Activated CD4-positive, alpha-beta T cell treated with anti-CD3 and anti-CD28 coated beads, Interleukin-2, amount 50 U/mL, for 1 hour (primary cell): ENCODE results near the gene PKDCC.
"Not testable (repeated sequence)": the region's sequence is repeated elsewhere in the genome, so short reads cannot be mapped to it uniquely, and the experiment has no call there.

ENCODE experiments used
- DNase-seq: peaks from one replicate; pipeline ENCODE4 v3.0.0-alpha.2; 2020

The PKDCC gene

DNA sequence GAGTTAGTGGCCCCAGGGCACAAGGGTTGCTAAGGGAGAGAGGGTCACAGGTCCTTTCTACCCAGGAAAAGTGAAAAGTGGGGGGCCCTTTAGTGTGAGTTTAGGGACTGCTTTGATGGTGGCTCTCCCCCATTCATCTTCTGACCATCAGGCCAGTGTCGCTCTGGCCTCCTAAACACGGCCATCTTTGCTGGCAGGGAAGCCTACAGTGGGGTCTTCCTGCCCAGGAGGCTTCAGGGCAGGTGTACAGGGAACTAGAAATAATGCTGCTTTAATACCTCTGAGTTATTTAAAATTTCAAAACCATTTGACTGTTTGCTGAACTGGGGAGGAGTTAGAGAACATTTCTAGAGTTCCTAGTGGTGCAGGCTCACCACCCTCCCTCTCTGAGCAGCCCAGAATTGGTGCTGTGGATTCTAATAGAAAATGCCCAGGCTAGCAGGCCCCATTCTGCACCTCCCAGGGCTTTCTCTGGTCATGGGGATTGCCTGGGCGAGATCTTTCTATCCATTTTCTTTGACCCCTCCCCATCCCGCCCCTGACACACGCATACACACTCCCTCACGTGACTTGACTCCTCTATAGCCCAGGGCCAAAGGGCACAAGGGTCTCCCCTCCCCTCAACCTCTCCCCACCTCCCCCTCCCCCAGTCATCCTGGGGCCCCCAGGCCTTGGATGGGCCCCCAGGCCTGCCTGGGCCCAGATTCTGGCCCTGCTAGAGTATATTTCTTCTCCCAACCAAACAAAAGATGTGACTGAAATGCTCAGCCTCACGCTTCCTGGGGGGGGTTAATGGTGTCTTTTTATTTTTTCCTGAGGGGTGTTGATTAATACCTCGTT is 3.1 kb downstream of the PKDCC start:
- no peak for DNase-seq

DNA sequence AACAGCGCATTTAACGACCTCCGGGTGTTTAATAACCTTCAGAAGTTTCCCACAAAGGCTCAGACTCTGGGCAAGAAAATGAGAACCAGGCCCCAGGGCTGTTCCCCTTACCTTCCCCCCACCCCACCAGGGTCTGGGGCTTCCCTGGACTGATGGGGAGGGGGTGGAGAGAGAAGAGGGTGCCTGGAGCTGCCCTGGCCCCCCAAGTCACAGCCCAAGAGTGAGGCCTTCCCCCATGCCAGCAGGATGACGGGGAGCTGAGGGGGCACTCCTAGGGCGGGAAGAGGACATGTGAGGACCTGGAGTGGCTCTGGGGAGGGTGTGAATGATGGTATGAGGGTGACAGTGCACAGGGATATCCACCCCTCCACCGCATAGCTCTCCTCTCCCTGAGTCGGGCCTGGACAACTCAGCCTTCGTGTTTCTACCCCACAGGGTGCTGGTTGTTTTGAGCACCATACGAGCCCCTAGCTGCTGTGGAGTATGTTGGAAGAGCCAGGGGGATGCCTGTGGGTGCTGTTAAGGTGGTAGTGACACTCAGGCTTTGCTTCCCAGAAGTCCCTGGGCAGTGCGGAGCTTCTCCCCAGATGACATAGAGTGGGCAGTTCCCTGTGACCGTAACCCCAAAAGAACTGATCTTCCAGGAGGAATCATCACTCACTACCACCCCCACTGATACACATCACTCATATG is 3.9 kb downstream of the PKDCC start:
- DNase-seq = no peak

DNA sequence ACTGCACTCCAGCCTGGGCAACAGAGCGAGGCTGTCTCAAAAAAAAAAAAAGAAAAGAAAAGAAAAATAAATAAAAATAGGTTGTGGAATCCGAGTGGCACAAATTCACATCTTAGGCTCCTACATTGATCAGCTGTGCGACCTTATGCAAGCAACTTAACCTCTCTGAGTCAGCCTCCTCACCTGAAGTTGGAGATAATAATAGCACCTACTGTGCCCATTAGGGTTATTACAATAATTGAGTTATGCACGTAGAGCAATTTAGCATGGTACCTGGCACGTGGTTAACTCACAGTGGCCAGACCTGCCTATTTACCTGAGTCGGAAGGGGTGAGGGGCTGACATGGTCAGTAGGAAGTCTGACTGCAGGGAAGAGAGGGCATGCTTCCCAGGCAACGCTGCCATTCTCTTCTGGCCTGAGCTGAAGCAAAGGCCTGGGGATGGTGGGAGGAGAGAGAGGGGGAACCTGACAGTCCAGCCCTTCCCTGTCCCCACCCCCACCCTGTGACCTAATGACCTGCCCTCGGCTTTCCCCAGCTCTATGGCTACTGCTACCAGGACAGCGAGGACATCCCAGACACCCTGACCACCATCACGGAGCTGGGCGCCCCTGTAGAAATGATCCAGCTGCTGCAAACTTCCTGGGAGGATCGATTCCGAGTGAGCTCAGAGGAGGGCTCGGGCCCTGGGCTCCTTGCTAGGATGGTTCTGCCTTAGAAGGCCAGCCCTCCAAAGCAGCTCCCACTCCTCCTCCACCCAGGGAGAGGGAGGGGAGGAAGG is 5.1 kb downstream of the PKDCC start:
- no peak for DNase-seq

DNA sequence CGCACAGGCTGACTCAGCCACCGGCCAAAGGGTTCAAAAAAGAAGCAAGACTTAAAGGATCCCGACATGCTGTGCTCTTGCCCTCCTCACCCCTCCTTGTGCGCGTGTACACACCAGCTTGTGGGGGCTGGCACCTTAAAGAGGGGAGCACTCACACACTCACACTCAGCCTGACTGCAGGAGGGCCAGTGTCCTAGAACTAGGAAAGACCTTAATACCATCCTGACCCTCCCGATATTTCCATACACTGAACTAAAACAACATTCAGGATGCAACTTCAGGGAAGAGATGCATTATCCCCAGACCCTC is 5.6 kb downstream of the PKDCC start:
- no peak for DNase-seq

DNA sequence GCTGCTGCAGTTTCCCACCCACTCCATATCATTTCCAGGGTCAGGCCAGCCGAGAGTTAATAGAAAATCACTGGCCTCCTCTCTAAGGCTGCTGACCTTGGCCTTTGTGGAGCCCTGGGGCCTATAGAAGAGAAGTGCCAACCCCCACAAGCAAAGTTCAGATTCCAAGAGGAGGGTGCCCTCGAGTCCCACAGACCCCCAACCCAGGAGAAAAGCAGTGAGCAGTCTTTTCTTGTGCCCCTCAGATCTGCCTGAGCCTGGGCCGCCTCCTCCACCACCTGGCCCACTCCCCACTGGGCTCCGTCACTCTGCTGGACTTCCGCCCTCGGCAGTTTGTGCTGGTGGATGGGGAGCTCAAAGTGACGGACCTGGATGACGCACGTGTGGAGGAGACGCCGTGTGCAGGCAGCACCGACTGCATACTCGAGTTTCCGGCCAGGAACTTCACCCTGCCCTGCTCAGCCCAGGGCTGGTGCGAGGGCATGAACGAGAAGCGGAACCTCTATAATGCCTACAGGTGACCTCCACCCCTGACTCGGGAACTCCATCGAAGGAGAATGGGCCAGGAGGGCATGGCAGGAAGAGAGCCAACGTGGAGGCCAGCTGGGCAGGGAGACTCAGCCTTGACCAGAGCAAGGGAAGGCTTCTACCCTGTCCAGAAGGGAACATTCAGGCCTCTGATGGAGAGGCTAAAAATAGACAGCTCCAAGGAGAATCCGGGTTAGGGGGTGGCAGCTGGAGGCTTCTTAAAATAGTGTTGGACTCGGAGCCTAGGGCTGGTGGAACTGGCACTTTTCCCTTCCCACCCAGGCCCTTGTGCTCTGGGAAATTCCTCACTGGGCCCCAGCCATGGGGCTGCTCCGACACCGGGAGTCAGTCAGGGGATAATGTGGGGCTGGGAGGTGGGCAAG is 6.2 kb downstream of the PKDCC start:
- DNase-seq = no peak

DNA sequence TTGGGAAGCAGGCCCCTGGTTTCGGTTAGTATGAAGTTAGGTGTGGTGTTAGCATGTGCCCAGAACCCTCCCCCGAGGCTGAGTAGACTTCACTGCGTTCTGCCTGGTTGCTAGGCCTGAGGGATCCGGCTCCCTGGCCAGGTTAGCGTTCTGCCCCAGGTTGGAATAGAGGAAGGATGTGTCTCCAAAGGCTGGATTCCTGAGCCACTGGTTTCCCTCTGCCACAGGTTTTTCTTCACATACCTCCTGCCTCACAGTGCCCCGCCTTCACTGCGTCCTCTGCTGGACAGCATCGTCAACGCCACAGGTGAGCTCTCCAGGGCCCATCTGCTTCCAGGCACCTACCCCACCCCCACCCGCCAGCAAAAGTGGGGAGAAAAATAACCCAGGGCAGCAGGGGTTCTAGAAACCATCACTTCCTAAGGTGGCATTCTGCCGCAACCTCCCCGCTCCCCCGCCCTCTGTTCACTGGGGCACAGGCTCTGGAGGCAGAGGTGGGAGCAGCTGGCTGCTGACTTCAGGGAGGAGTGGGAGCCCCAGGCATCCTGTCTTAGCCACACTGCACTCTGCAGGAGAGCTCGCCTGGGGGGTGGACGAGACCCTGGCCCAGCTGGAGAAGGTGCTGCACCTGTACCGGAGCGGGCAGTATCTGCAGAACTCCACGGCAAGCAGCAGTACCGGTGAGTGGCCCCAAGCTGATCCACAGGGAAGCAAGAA is 7.1 kb downstream of the PKDCC start:
- no peak for DNase-seq

DNA sequence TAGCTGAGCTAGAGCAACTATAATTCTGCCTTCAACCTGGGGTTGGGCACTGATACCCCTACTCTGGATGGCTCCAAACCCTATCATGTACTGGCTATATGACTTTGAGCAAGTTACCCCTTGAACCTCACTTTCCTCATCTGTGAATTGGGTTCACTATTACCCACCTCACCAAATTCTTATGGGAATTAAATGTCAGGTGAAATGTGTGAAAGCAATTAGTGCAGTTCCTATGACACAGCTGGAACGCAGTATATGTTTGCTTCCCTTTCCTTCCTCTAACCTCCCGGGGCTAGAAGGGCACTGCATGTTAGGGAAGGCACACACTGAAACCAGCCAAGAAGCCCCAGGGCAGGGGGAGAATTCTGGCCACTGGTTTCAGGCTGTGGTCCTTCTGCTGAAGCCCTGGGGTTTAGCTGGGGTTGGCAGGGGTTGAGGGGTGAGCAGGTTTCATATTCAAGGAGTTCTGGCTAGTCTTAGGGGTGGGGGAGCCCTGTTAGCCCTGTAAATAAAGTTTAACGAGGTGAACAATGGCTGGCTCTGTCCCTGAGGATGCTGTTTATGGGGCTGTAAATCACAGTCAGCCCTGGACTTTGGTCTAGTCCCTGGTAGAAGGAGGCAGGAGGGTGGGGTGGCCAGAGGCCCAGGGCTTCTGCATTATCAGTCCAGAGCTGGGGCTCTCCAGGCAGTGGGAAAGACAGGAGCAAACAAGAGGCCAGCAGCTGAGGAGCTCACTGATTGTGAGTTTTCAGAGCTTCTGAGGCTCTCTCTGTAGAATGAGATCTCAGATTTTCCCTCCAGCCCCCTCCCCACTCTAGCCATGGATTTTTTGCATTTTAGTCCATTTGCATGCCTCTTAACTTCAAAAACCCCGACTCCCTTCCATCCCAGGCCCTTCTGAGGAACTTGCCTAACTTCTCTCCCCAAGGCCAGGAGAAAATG is 8.0 kb downstream of the PKDCC start:
- no peak for DNase-seq

DNA sequence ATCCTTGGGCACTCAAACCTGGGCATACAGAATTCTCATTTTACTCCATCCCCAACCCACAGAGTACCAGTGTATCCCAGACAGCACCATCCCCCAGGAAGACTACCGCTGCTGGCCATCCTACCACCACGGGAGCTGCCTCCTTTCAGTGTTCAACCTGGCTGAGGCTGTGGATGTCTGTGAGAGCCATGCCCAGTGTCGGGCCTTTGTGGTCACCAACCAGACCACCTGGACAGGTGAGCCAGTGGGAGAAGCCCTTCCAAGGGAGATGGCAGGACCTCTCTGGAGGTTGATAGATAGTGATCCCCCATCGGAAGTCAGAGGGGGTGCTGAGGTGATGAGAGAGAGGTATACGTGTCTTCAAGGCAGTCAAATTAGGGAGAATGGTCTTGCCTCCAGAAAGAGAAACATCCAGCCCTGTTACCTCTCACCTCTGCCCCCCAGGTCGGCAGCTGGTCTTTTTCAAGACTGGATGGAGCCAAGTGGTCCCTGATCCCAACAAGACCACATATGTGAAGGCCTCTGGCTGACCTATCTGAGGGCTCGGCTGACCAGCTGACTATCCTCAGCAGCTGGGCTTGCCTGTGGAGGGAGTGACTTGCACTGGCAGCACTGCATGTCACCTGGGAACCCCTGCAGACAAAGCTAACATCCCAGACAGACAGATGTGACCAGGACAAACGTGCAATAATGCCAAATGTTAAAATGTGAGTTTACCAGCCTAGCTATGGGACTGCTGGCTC is 9.5 kb downstream of the PKDCC start:
- DNase-seq = no peak

DNA sequence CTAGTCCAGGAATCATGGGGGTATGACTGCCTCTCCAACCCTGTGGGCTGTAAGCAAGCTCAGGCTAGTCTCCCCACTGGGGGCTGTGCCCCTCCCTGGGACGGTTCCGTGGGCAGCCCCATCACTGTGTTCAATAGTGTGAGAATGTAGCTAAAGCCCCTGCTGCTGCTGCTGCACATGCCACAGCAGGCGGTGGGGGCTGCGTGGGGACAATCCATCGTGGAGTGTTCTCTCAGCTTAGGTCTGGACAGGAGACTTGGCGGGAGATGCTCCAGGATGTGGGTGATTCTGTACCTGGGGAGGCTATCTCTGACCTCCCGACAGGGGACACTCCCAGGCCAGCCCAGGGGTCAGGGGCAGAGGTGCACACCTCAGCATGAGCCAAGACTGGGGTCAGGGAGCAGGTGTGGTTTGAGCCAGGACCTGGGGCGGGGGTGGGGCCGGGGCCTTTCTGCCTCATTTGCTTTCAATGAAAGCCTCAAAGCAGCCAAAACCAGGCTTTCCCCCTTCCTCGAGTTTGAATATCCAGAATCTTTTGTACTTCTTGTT is 10.2 kb downstream of the PKDCC start:
- no peak for DNase-seq

DNA sequence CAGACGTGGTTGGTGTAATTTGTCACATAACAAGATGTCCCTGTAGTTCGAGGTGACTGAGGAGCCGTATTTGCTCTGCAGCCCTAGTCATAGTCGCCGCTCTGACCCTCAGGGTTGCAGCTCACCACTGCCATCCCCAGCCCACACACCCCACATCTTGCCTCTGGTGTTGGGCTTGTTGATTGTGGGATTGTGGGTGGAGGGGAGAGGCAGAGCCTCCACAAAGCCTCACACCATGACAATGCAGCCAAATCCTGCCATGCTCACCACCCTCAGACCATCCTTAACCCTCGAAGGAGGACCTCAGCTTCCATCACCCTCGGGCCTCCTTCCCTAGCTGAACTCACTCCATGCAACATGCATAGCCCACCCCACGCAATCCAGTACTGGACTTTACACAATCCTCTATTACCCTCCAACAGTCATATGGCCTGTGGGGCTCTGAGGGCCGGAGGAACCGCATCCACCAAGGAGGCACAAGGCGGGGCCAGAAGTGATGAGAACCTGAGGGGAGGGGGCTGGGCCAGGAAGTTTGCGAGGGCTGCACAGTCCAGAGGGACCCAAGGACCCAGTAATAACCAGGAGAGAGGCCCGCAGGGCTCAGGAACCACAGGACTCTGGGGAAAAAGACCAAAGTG is 11.6 kb downstream of the PKDCC start:
- DNase-seq = no peak

DNA sequence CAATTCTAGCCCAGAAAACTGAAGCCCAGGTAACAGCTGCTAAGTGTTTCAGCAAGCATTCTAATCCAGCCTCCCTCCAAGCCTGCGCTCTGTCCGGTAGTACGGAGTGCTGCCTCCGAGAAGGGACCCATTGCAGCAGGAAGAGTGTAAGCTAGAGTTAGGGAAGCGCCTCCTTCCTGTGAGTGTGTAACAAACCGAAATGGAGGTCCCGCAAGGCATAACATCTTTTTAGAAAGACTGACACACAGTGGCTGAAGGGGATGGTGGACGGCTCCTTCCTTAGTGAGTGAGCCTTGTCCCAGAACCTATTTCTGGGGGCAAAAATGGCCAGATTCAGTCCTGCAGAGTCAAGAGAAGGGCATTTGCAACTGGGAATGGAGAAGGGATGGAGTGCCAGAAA is 12.2 kb downstream of the PKDCC start:
- DNase-seq = no peak

DNA sequence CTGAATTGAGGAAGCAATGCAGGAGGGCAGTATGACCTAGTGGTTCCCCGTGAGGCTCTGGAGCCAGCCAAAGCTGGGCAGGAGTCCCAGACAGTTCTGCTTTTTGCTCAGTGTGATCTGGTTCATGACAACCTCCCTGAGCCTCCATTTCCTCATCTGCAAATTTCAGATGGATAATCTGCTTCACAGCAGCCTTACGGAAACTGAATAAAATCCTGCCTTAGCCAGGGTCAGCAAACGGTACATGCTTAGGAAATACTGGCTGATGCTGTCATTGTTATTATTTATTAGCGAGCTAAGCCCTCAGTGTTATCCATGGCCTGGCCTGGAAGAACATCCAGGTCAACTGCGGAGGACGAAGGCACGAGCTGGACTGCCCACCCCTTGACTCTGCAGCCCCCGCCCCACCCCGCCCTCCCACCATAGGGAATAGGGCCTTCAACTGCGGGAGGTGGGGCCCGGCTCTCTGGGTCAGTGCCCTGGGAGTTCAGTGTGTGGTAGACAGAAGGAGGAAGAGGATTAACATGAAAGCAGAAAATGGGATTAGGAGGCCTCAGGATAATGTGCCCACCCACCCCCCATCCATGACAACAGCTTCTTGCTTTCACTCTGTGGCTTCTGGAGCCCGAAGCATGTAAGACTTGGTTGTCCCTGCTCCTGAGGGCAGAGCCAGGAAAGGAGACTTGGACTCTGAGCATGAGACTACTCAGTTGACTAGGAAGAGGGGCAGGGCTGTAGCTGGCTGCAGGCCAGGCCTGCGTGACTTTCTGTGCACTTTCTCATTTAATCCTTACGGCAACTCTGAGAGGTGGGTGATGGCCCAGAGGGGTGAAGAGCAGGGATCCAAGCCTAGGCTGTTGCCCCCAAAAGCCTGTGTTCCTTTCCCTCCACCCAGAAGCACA is 13.1 kb downstream of the PKDCC start:
- no peak for DNase-seq

DNA sequence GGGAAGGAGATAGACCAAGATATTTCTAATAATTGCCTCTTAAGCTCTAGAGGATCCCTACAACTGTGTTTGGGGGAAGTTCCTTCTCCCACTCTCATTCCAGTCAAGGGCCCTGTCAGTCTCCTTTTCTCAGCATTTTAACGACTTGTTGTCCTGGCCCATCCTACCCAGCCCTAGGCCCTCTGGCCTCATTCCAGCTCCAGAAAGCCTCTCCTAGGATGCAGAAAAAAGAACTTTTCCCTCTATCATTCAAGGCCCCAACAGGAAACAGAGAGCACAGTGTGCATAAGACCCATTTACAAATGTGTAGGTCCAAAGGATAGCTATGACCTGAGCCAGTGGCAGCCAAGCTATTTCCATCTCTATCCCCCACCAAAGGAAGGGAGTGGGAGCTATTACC is 14.0 kb downstream of the PKDCC start:
- DNase-seq = no peak

DNA sequence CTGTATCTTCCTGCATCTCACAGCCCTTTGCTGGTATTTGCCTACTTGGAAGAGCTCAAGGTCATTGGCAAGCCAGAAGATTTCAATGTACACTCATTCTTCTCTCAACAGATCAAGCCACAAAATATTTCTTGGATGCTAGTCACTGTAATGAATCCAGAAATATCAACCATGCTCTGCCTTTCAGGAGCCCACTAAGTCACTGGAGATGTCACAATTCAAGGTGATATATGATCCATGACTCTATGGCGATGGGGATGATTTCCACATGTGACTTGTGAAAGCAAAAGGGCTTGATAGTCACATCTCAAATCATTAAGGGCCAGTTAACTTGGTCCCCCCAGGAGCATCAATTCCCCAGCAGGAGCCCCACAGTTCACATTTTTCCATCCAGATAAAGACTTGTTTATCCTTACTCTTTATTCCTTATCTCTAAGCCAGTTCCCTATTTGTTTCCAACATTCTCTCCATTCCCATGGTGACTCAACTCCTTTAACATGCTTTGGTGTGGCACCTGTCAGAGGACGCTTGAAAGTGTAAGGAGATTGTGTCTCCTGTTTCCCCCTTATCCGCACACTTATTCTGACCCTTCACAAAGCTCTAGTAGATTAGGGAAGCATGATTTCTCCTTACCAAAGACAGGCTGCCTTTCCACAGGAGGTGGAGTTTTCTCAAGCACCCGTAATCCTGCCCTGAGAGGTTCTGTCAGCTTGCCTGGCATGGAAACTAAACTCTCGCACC is 15.8 kb downstream of the PKDCC start:
- no peak for DNase-seq

DNA sequence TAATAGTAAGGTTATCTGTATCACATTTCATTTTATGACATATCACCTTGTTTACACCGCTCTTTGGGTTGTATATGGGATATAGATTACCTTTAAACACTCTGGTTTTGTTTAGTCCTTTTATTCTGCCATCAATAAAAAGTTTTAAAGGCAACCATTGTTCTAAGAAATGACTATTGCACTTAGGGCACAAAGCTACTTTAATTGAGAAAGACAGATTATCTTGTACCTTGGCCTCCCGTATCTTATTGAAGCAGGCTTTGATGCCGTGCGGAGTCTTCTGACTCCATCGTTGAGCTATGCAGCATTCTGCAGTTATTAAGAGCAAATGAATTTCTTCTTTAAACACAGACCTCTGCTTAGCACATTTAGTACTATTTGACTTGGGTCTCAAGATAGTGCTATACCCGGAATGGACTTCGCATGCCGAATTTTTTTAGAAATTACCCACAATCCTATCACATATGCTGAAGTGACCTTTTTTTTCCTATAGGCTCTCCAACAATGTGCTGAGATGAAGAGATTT is 16.7 kb downstream of the PKDCC start:
- DNase-seq = no peak

DNA sequence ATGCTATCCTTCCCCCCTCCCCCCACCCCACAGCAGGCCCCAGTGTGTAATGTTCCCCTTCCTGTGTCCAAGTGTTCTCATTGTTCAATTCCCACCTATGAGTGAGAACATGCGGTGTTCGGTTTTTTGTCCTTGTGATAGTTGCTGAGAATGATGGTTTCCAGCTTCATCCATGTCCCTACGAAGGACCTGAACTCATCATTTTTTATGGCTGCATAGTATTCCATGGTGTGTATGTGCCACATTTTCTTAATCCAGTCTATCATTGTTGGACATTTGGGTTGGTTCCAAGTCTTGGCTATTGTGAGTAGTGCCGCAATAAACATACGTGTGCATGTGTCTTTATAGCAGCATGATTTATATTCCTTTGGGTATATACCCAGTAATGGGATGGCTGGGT is 17.9 kb downstream of the PKDCC start:
- not testable (repeated sequence) for DNase-seq

DNA sequence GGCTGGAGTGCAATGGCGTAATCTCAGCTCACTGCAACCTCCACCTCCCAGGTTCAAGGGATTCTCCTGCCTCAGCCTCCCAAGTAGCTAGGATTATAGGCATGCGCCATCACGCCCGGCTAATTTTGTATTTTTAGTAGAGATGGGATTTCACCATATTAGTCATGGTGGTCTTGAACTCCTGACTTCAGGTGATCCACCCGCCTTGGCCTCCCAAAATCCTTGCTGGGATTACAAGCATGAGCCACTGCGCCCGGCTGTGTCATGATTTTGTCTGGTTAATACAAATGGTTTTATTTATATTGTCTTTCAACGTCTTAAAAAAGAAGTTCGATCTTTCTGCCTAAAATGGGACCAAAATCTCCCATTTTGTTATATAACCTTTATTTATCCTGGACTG is 19.2 kb downstream of the PKDCC start:
- DNase-seq = not testable (repeated sequence)
